GM12875 (cell line): ENCODE results near the gene LYRM1.

Source experiments
- H3K4me3 ChIP-seq: one replicate; pipeline ENCODE4 v1.5.1; 2011; ENCODE audit warnings: low read depth, low read length, control low read depth
- CTCF ChIP-seq: IDR thresholded peaks from 2 replicates; pipeline ENCODE4 v1.5.1; 2011; ENCODE audit warnings: low read depth, mild to moderate bottlenecking, control low read depth, inconsistent platforms, low read length, moderate library complexity, borderline replicate concordance; ENCODE audit not compliant: insufficient read depth

The LYRM1 gene

GRCh38 chr16:20880867-20881502 lies 19.6 kb upstream of the LYRM1 start:
- TF ChIP-seq CTCF, result no peak
- H3K4me3 ChIP-seq, result no peak overlapping the region

- TF ChIP-seq CTCF, result no peak
- H3K4me3 ChIP-seq, result no peak overlapping the region
These were observed 19.1 kb upstream of the LYRM1 start for GRCh38 chr16:20881503-20881878.

- no peak overlapping the region for H3K4me3 ChIP-seq
- TF ChIP-seq CTCF, result no peak
These were observed 16.9 kb upstream of the LYRM1 start for GRCh38 chr16:20883554-20884239.

GRCh38 chr16:20884240-20884556 lies 16.4 kb upstream of the LYRM1 start:
- H3K4me3 ChIP-seq, result no peak overlapping the region

GRCh38 chr16:20886320-20886719 lies 14.3 kb upstream of the LYRM1 start:
- no peak overlapping the region for H3K4me3 ChIP-seq
- no peak for TF ChIP-seq CTCF

More at GRCh38 chr16:20884240-20884556, 16.4 kb upstream of the LYRM1 start:
- no peak for TF ChIP-seq CTCF

GRCh38 chr16:20887207-20887606 lies 13.4 kb upstream of the LYRM1 start:
- H3K4me3 ChIP-seq, result no peak overlapping the region
- no peak for TF ChIP-seq CTCF

- no peak for TF ChIP-seq CTCF
- H3K4me3 ChIP-seq, result no peak overlapping the region
These were observed 10.8 kb upstream of the LYRM1 start for GRCh38 chr16:20889625-20890275.
